Tibial nerve (tissue), 4 donors: ENCODE measurements around the gene CYP46A1. TPM values are rescaled to one million over a fixed set of nuclear protein-coding genes. Genes with fewer than 3 reads are reported as not detected.

Experiments used
- DNase-seq, 2 donors: peaks; one replicate each; pipeline ENCODE4 v3.0.0-alpha.2; 2019; ENCODE audit warnings: low spot score in 2 of 2
- H3K27ac ChIP-seq, 4 donors: fragments of 200-600 bp; sonication (generic) in 3 of 4; one replicate each; pipeline ENCODE4 v1.5.1; 2017 to 2019; ENCODE audit warnings: mild to moderate bottlenecking in 1 of 4
- H3K27me3 ChIP-seq, 2 donors: fragments of 200-600 bp; sonication (generic) in 1 of 2; one replicate each; pipeline versions ENCODE4 v1.5.1 to v1.6.0; 2017 to 2019
- H3K36me3 ChIP-seq, 3 donors: fragments of 200-600 bp; sonication (generic); one replicate each; pipeline ENCODE4 v1.5.1; 2018 to 2019
- H3K4me1 ChIP-seq, 4 donors: fragments of 200-600 bp; sonication (generic) in 3 of 4; one replicate each; pipeline ENCODE4 v1.5.1; 2017 to 2019
- H3K4me3 ChIP-seq, 4 donors: fragments of 200-600 bp; sonication (generic) in 3 of 4; one replicate each; pipeline ENCODE4 v1.5.1; 2017 to 2019; ENCODE audit warnings: mild to moderate bottlenecking in 1 of 4, moderate library complexity in 1 of 4
- H3K9me3 ChIP-seq, 4 donors: fragments of 200-600 bp; sonication (generic) in 3 of 4; one replicate each; pipeline ENCODE4 v1.5.1; 2017 to 2019
- CTCF ChIP-seq, 5 experiments: fragments of 200-600 bp in 3 of 5; fragments of 450-650 bp in 2 of 5; sonication (generic) in 3 of 5; IDR thresholded peaks; one replicate each; pipeline ENCODE4 v1.5.1; 2016 to 2019; ENCODE audit warnings: antibody characterized with exemption in 5 of 5, mild to moderate bottlenecking in 3 of 5, moderate library complexity in 2 of 5
- EP300 ChIP-seq, 2 donors: sonication (generic); formaldehyde crosslinking; IDR thresholded peaks; one replicate each; pipeline ENCODE4 v1.6.1; 2017; ENCODE audit warnings: antibody characterized with exemption in 2 of 2, mild to moderate bottlenecking in 1 of 2
- POLR2A ChIP-seq, 2 donors: fragments of 450-650 bp; IDR thresholded peaks; one replicate each; pipeline ENCODE4 v1.6.1; 2017; ENCODE audit warnings: antibody characterized with exemption in 2 of 2, mild to moderate bottlenecking in 2 of 2, moderate library complexity in 2 of 2
- WGBS, 2 donors: methylation state at CpG; one replicate each; pipeline ENCODE4 v1.1.5; 2018; 5-methylcytosine and 5-hydroxymethylcytosine counted together
- total RNA-seq, 4 donors: library from RNA; depleted of rRNA; stranded (reverse); fragments of >200 nt; gene quantifications; one replicate each; pipeline ENCODE4 v1.1.0, GENCODE V29; 2016

The CYP46A1 gene
- total RNA-seq, 4 donors from 2014 or later, result 1.2 to 3.7 (median 1.4) TPM

- DNase-seq, result no peak
- no peaks in the 10 kb centered on the region for H3K9me3 ChIP-seq
- no peaks in the 10 kb centered on the region for H3K36me3 ChIP-seq
- peaks cover 0 to 13% of the 10 kb centered on the region in 2 donors for H3K27me3 ChIP-seq
- H3K27ac ChIP-seq, result no peak overlapping the region
- WGBS, 2 donors, result 94 to 97% methylated on average over 14 to 15 of the region's 15 CpGs
- H3K4me3 ChIP-seq, result no peak overlapping the region
- TF ChIP-seq EP300 (IDR thresholded peaks at IDR 0.05), result no peak
- no peak for TF ChIP-seq POLR2A (IDR thresholded peaks at IDR 0.05)
- no peak for TF ChIP-seq CTCF (IDR thresholded peaks at IDR 0.05)
- peaks cover 0 to 5% (median 0%) of the 10 kb centered on the region in 4 donors for H3K4me1 ChIP-seq
Measured at GRCh38 chr14:99724939-99725773, 41.1 kb downstream of the CYP46A1 start.

GRCh38 chr14:99725774-99726537, 41.9 kb downstream of the CYP46A1 start:
- H3K36me3 ChIP-seq, result no peaks in the 10 kb centered on the region
- no peak for TF ChIP-seq EP300 (IDR thresholded peaks at IDR 0.05)
- H3K27ac ChIP-seq, result no peak overlapping the region
- H3K4me3 ChIP-seq, result no peak overlapping the region
- WGBS, 2 donors, result 59 to 72% methylated on average over 11 to 16 of the region's 18 CpGs
- no peak for DNase-seq
- H3K27me3 ChIP-seq, result peaks cover 0 to 13% of the 10 kb centered on the region in 2 donors
- peaks cover 0 to 13% (median 2%) of the 10 kb centered on the region in 4 donors for H3K4me1 ChIP-seq
- H3K9me3 ChIP-seq, result no peaks in the 10 kb centered on the region

- TF ChIP-seq CTCF (IDR thresholded peaks at IDR 0.05) (no peak), EP300 (IDR thresholded peaks at IDR 0.05) (no peak), POLR2A (IDR thresholded peaks at IDR 0.05) (no peak)
Measured at GRCh38 chr14:99726538-99727095, 42.5 kb downstream of the CYP46A1 start.

GRCh38 chr14:99727096-99727870, 43.2 kb downstream of the CYP46A1 start:
- Histone ChIP-seq H3K9me3 (no peaks in the 10 kb centered on the region), H3K27me3 (peaks cover 0 to 13% of the 10 kb centered on the region in 2 donors), H3K4me1 (peaks cover 0 to 26% (median 5%) of the 10 kb centered on the region in 4 donors), H3K36me3 (no peaks in the 10 kb centered on the region), H3K4me3 (no peak overlapping the region), H3K27ac (no peak overlapping the region)
- DNase-seq, result no peak
- no peak for TF ChIP-seq CTCF (IDR thresholded peaks at IDR 0.05)
- TF ChIP-seq EP300 (IDR thresholded peaks at IDR 0.05), result no peak
- no peak for TF ChIP-seq POLR2A (IDR thresholded peaks at IDR 0.05)
- WGBS, 2 donors, result 86 to 89% methylated on average over 22 of the region's 25 CpGs

More at GRCh38 chr14:99726538-99727095, 42.5 kb downstream of the CYP46A1 start:
- DNase-seq, result no peak
- Histone ChIP-seq H3K27me3 (peaks cover 0 to 13% of the 10 kb centered on the region in 2 donors), H3K27ac (no peak overlapping the region), H3K4me3 (no peak overlapping the region), H3K4me1 (peaks cover 0 to 19% (median 5%) of the 10 kb centered on the region in 4 donors), H3K36me3 (no peaks in the 10 kb centered on the region), H3K9me3 (no peaks in the 10 kb centered on the region)
- whole genome bisulfite sequencing, 2 donors, result 72 to 82% methylated on average over 21 to 25 of the region's 26 CpGs
